A673 (cell line): ENCODE results near the gene DPEP3. TPM values are rescaled to one million over a fixed set of nuclear protein-coding genes. Genes with fewer than 3 reads are reported as not detected.

Experiments used
- BruUV-seq: library from RNA; stranded (reverse); fragments of 400-500 nt; replicated peaks from 2 replicates; lab custom pipeline; 2021; lab: Mats Ljungman, UMichigan
- CTCF ChIA-PET: fragments of 300-600 bp; sonication (Branson Sonifier 250); formaldehyde crosslinking; loops from one replicate; lab custom pipeline; 2022; ENCODE audit warnings: antibody characterized with exemption; lab: Charles Lee
- POLR2A ChIA-PET: fragments of 300-600 bp; sonication (Branson Sonifier 250); formaldehyde crosslinking; loops from one replicate; lab custom pipeline; 2022; ENCODE audit warnings: antibody characterized with exemption; ENCODE audit not compliant: low non-redundant PET; lab: Charles Lee
- DNase-seq: peaks from one replicate; pipeline ENCODE4 v3.0.0-alpha.2; 2015; ENCODE audit warnings: low spot score
- H3K27ac ChIP-seq: fragments of 200-600 bp; sonication (generic); 2 replicates; pipeline ENCODE4 v1.5.1; 2016; ENCODE audit warnings: mixed run types, low read depth, mild to moderate bottlenecking, mixed read lengths, antibody characterized with exemption, low read length; ENCODE audit not compliant: poor library complexity, severe bottlenecking
- H3K27me3 ChIP-seq: fragments of 200-600 bp; sonication (generic); replicated peaks from 2 replicates; pipeline ENCODE4 v1.6.1; 2017; ENCODE audit warnings: mixed run types, low read depth, mild to moderate bottlenecking, mixed read lengths, antibody characterized with exemption, low read length; ENCODE audit not compliant: insufficient read depth, poor library complexity
- H3K36me3 ChIP-seq: fragments of 200-600 bp; sonication (generic); 2 replicates; pipeline ENCODE4 v1.6.1; 2016; ENCODE audit warnings: mixed run types, mild to moderate bottlenecking, mixed read lengths, antibody characterized with exemption, low read length; ENCODE audit not compliant: insufficient read depth, poor library complexity, severe bottlenecking
- H3K4me1 ChIP-seq: fragments of 200-600 bp; sonication (generic); 2 replicates; pipeline ENCODE4 v1.6.1; 2017; ENCODE audit warnings: mixed run types, mild to moderate bottlenecking, mixed read lengths, antibody characterized with exemption, low read length; ENCODE audit not compliant: insufficient read depth, poor library complexity, severe bottlenecking
- H3K4me3 ChIP-seq: fragments of 200-600 bp; sonication (generic); 2 replicates; pipeline ENCODE4 v1.5.1; 2016; ENCODE audit warnings: low read depth, mixed run types, mild to moderate bottlenecking, mixed read lengths, low read length; ENCODE audit not compliant: poor library complexity, severe bottlenecking
- H3K9me3 ChIP-seq: fragments of 200-600 bp; sonication (generic); 2 replicates; pipeline ENCODE4 v1.6.1; 2016; ENCODE audit warnings: mixed run types, low read depth, mild to moderate bottlenecking, mixed read lengths, antibody characterized with exemption, low read length; ENCODE audit not compliant: poor library complexity, severe bottlenecking
- EZH2 ChIP-seq: fragments of 200-600 bp; sonication (generic); IDR thresholded peaks from 2 replicates; pipeline ENCODE4 v1.6.1; 2017; ENCODE audit warnings: borderline replicate concordance, low read depth, mild to moderate bottlenecking, mixed read lengths, antibody characterized with exemption, low read length; ENCODE audit not compliant: poor library complexity, severe bottlenecking
- intact Hi-C: fragments of 100-400 bp; cut with micrococcal nuclease; formaldehyde crosslinking; loops from one replicate; pipeline ENCODE4 v1.10.0; 2022; ENCODE audit not compliant: unreplicated experiment
- total RNA-seq: library from RNA; stranded (reverse); gene quantifications from 2 replicates; pipeline ENCODE4 v1.2.3, GENCODE V29; 2021
- TF ChIP-seq, protein P1 (sequence below): fragments of 300-800, 200-600 bp; sonication (generic); conservative IDR thresholded peaks from 2 replicates; pipeline ENCODE4 v1.5.1; 2017; ENCODE audit warnings: low read depth, mild to moderate bottlenecking, antibody characterized with exemption, low read length, moderate library complexity, mixed read lengths

DPEP3 gene
- total RNA-seq, 1 experiment from 2014 or later: not detected

DNA sequence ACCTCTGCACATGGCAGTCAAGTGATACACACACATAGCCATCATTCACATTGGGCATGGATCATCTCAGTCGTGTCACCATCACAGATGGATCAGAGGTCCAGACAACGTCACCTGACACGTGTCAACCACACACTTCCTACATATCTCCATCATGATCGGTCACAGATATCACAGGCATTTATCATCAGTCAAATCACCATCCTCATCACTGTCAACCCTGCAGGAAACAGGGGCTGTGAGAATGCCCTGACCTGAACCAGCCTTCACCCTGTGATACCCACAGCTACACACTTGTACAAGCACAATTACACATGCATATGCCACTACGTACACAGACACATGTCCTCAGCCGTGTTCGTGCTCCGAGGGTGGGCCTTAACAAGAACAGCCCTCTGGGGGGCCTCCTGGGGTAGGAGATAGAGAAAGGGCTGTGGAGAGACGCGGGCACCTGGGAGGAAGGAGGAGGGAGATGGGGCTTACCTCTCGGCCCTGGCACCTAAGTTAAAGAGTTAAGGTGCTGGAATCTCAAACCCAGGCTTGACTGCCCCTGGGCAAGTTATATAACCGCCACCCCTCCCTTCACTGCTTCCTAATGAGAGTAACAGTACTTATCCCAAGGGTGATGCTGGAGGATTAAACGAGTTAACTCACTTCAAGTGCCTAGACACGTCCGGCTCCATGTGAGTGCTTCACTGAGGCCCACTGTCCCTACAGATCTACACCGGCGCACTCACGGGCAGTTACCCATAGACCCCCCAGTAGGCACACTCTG is 12.9 kb downstream of the DPEP3 start:
- Histone ChIP-seq H3K9me3 (no peaks in the 10 kb centered on the region), H3K4me3 (peak overlapping the region; percentile 68), H3K36me3 (peaks cover 4% of the 10 kb centered on the region), H3K27me3 (no peaks in the 10 kb centered on the region), H3K27ac (peak overlapping the region; percentile 87), H3K4me1 (peaks cover 19% of the 10 kb centered on the region)
- POLR2A ChIA-PET: no interaction called here
- peak; percentile 45 for DNase-seq
- intact Hi-C loops: no loop called here
- TSS peak; percentile 39 for BruUV-seq
- no peak for TF ChIP-seq EZH2
- TF ChIP-seq, protein P1, sequence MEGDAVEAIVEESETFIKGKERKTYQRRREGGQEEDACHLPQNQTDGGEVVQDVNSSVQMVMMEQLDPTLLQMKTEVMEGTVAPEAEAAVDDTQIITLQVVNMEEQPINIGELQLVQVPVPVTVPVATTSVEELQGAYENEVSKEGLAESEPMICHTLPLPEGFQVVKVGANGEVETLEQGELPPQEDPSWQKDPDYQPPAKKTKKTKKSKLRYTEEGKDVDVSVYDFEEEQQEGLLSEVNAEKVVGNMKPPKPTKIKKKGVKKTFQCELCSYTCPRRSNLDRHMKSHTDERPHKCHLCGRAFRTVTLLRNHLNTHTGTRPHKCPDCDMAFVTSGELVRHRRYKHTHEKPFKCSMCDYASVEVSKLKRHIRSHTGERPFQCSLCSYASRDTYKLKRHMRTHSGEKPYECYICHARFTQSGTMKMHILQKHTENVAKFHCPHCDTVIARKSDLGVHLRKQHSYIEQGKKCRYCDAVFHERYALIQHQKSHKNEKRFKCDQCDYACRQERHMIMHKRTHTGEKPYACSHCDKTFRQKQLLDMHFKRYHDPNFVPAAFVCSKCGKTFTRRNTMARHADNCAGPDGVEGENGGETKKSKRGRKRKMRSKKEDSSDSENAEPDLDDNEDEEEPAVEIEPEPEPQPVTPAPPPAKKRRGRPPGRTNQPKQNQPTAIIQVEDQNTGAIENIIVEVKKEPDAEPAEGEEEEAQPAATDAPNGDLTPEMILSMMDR: no peak
- CTCF ChIA-PET: interaction anchor here (0.7 kb wide), 1 partner anchor 446 kb away, joined by 3 read pairs; no protein-coding TSS in a partner anchor

DNA sequence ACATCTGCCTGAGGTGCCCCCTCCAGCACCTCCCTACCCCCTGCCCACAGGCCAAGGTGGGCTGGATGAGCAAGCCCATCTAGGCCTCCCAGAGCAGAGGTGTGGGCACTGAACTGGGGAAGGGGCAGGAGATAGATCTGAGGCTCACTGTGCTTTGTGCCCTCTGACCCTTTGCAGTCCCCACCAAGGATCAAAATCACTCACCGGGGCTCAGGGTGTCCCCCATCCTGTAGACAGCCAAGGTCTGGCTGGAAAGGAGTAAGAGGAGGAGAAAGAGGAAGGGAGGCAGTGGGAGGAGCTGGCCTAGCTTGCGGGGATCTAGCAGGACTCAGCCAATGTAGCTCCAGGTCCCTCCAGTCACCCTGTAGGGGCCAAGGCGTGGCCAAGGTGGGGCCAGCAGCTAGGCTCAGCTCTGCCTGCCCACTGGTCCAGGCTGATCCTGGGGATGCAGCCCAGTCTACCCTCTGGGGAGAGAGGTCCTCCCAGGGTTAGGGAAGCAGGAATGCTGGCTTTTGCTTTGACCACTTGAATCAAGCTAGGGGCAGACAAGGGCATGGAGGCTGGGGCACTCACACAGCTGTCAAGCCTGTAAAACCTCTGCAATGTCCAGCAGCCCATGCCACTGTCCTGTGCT is 13.6 kb downstream of the DPEP3 start:
- BruUV-seq: no TSS peak
- DNase-seq: no peak
- Histone ChIP-seq H3K27me3 (no peaks in the 10 kb centered on the region), H3K4me1 (peaks cover 19% of the 10 kb centered on the region), H3K9me3 (no peaks in the 10 kb centered on the region), H3K27ac (peak overlapping the region; percentile 54), H3K4me3 (peak overlapping the region; percentile 68), H3K36me3 (peaks cover 11% of the 10 kb centered on the region)
- ChIA-PET CTCF (interaction anchor here (0.5 to 0.7 kb wide), 2 partner anchors 129 to 446 kb away, joined by 3 read pairs; no protein-coding TSS in a partner anchor), POLR2A (no interaction called here)
- no peak for TF ChIP-seq EZH2
- TF ChIP-seq, protein P1: no peak
- intact Hi-C loops: no loop called here

DNA sequence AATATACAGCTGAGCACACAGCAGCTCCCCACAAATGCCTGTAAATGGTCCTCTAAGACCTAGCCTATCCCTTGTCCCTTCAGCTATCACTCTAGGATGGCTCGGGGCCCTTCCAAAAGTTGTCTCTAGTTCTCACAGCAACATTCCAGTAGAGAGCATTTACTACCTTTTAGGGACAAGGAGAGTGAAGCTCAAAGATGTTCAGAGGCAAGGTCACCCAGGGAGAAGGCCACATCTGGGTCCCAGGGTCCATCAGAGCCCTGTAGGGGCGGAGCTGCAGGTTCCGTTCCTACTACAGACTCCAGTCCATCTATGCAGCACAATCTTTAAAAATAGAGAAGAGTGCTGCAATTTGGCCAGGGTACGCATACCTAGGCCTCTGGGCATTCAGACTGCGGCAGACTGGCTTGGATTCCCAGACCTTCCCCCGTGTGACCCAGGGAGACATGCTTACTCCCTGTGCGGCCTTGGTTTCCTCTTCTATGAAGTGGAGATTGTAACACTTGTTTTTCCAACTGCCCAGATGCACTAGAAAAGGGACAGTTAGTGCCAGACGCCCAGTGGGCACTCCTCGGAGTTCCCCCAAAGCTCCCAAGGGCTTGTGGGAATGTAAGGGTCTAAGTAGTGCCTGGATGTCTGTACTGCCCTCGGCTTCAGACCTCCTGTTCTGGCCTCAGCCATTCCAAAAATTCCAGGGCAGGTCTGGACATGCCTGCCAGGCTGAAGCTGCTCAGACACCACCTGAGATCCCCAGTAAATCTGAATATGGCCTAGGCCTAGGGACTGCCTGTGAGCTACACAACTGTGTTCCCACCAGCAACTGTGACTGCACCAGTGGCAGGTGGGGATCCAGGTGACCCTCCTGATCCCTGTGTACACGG is 14.4 kb downstream of the DPEP3 start:
- ChIA-PET POLR2A (interaction anchor here (0.6 kb wide), 1 partner anchor 119 kb away, joined by 4 read pairs; the partner anchor contains the start of gene NFATC3), CTCF (interaction anchor here (0.5 kb wide), 1 partner anchor 128 kb away, joined by 3 read pairs; no protein-coding TSS in a partner anchor)
- intact Hi-C loops: no loop called here
- BruUV-seq: no TSS peak
- Histone ChIP-seq H3K4me1 (peaks cover 19% of the 10 kb centered on the region), H3K4me3 (no peak overlapping the region), H3K9me3 (no peaks in the 10 kb centered on the region), H3K27me3 (no peaks in the 10 kb centered on the region), H3K27ac (peak overlapping the region; percentile 54), H3K36me3 (peaks cover 18% of the 10 kb centered on the region)
- TF ChIP-seq, protein P1: no peak
- TF ChIP-seq EZH2: no peak
- no peak for DNase-seq
